B cell (primary cell): ENCODE data around the gene URGCP. TPM values are rescaled to one million over a fixed set of nuclear protein-coding genes. Genes with fewer than 3 reads are reported as not detected.
A peak's percentile ranks its signal among the peaks of the same experiment; 100 is the strongest.

Source experiments
- ATAC-seq: fragments of 200-7000 bp; cut with Tn5 transposase; one replicate; pipeline ENCODE4 v1.10.0; 2021; ENCODE audit warnings: low read depth, mild to moderate bottlenecking, moderate number of reproducible peaks, moderate library complexity
- CTCF ChIA-PET: fragments of 350-600 bp; sonication (Branson Sonifier 250); formaldehyde crosslinking; loops from one replicate; lab custom pipeline; 2021; ENCODE audit warnings: antibody characterized with exemption, inconsistent platforms; lab: Charles Lee
- POLR2A ChIA-PET: fragments of 350-600 bp; sonication (Branson Sonifier 250); formaldehyde crosslinking; loops from one replicate; lab custom pipeline; 2021; ENCODE audit warnings: antibody characterized with exemption; lab: Charles Lee
- DNase-seq: peaks from one replicate; pipeline ENCODE4 v3.0.0; 2013
- H2AFZ ChIP-seq: 2 replicates; pipeline ENCODE4 v1.6.1; 2012; ENCODE audit warnings: mild to moderate bottlenecking, low read depth, low read length; ENCODE audit not compliant: insufficient read depth, poor library complexity, severe bottlenecking
- H3K27ac ChIP-seq, 2 donors: 1 replicate in 1 of 2; 2 replicates in 1 of 2; pipeline ENCODE4 v1.5.1; 2012 to 2013; ENCODE audit warnings: low read length in 2 of 2, mild to moderate bottlenecking in 2 of 2, moderate library complexity in 1 of 2
- H3K27me3 ChIP-seq, 4 experiments: fragments of 200-600 bp in 1 of 4; sonication (generic) in 1 of 4; replicated peaks in 1 of 4; 1 replicate in 2 of 4; 2 replicates in 2 of 4; pipeline versions ENCODE4 v1.6.1 to v1.7.0; 2013 to 2016; ENCODE audit warnings: low read length in 3 of 4, mild to moderate bottlenecking in 2 of 4, mixed read lengths in 1 of 4, moderate library complexity in 1 of 4; ENCODE audit not compliant: insufficient read depth in 4 of 4, control insufficient read depth in 3 of 4; ENCODE audit errors: control extremely low read depth in 1 of 4
- H3K36me3 ChIP-seq, 2 experiments: replicated peaks in 1 of 2; 1 replicate in 1 of 2; 2 replicates in 1 of 2; pipeline versions ENCODE4 v1.6.1 to v1.7.1; 2013; ENCODE audit warnings: low read length in 1 of 2; ENCODE audit not compliant: insufficient read depth in 2 of 2, control insufficient read depth in 1 of 2; ENCODE audit errors: control extremely low read depth in 1 of 2, extremely low read depth in 1 of 2
- H3K4me1 ChIP-seq, 2 donors: fragments of 200-600 bp in 1 of 2; sonication (generic) in 1 of 2; 1 replicate in 1 of 2; 2 replicates in 1 of 2; pipeline versions ENCODE4 v1.5.1 to v1.6.1; 2013 to 2017; ENCODE audit warnings: low read length in 2 of 2; ENCODE audit not compliant: control insufficient read depth in 2 of 2, insufficient read depth in 2 of 2
- H3K4me2 ChIP-seq: replicated peaks from 2 replicates; pipeline ENCODE3; 2012; ENCODE audit warnings: mild to moderate bottlenecking, low read depth, low read length; ENCODE audit not compliant: poor library complexity, severe bottlenecking
- H3K4me3 ChIP-seq, 5 experiments: fragments of 200-600 bp in 1 of 5; sonication (generic) in 1 of 5; 1 replicate in 3 of 5; 2 replicates in 2 of 5; pipeline versions ENCODE4 v1.5.1 to v1.7.0; 2011 to 2016; ENCODE audit warnings: low read length in 4 of 5, mild to moderate bottlenecking in 4 of 5, low read depth in 2 of 5, control low read depth in 1 of 5, moderate library complexity in 1 of 5; ENCODE audit not compliant: insufficient read depth in 1 of 5; ENCODE audit errors: control extremely low read depth in 1 of 5, extremely low read depth in 1 of 5
- H3K79me2 ChIP-seq: fragments of 200-600 bp; sonication (generic); one replicate; pipeline ENCODE4 v1.6.0; 2016; ENCODE audit warnings: low read length; ENCODE audit not compliant: control insufficient read depth, insufficient read depth
- H3K9ac ChIP-seq: fragments of 200-600 bp; sonication (generic); 2 replicates; pipeline ENCODE4 v1.6.1; 2017; ENCODE audit warnings: mild to moderate bottlenecking, low read length, moderate library complexity
- H3K9me3 ChIP-seq, 3 donors: one replicate each; pipeline versions ENCODE4 v1.6.1 to v1.7.1; 2013; ENCODE audit warnings: low read length in 2 of 3; ENCODE audit not compliant: control insufficient read depth in 2 of 3, insufficient read depth in 1 of 3; ENCODE audit errors: control extremely low read depth in 1 of 3
- H4K20me1 ChIP-seq: 2 replicates; pipeline ENCODE4 v1.6.0; 2012; ENCODE audit warnings: mild to moderate bottlenecking, low read length; ENCODE audit not compliant: insufficient read depth, control insufficient read depth, poor library complexity, severe bottlenecking
- H3K27ac Mint-ChIP-seq: one replicate; pipeline ENCODE4 v1.8.0; 2021; ENCODE audit warnings: mixed read lengths
- H3K27me3 Mint-ChIP-seq: one replicate; pipeline ENCODE4 v1.8.0; 2021; ENCODE audit warnings: mixed read lengths
- H3K4me1 Mint-ChIP-seq: one replicate; pipeline ENCODE4 v1.8.0; 2021; ENCODE audit warnings: mixed read lengths
- H3K4me3 Mint-ChIP-seq: one replicate; pipeline ENCODE4 v1.8.0; 2021; ENCODE audit warnings: mixed read lengths
- H3K9me3 Mint-ChIP-seq: one replicate; pipeline ENCODE4 v1.8.0; 2022; ENCODE audit warnings: mixed read lengths; ENCODE audit not compliant: insufficient read depth
- CTCF ChIP-seq: fragments of 200-600 bp; IDR thresholded peaks from one replicate; pipeline ENCODE4 v1.8.0; 2022; ENCODE audit warnings: antibody characterized with exemption, mild to moderate bottlenecking
- EZH2 ChIP-seq: IDR thresholded peaks from 2 replicates; pipeline ENCODE4 v1.6.1; 2012; ENCODE audit warnings: borderline replicate concordance, low read depth, mild to moderate bottlenecking, moderate library complexity, low read length; ENCODE audit not compliant: insufficient read depth, poor library complexity, severe bottlenecking
- WGBS: methylation state at CpG from one replicate; pipeline ENCODE4 v1.1.5; 2013; ENCODE audit warnings: missing lambda C conversion rate; ENCODE audit not compliant: insufficient coverage; 5-methylcytosine and 5-hydroxymethylcytosine counted together
- intact Hi-C: fragments of 100-400 bp; cut with micrococcal nuclease; formaldehyde crosslinking; loops from one replicate; pipeline ENCODE4 v1.10.0; 2022
- polyA plus RNA-seq: library from polyadenylated mRNA; depleted of rRNA; stranded (reverse); fragments of >200 nt; gene quantifications from 2 replicates; pipeline ENCODE4 v1.2.3, GENCODE V29; 2012
- total RNA-seq, 2 donors: library from RNA; stranded (reverse); fragments of 120-200 nt in 1 of 2; gene quantifications; 1 replicate in 1 of 2; 2 replicates in 1 of 2; pipeline versions ENCODE4 v1.2.3 to v1.2.4, GENCODE V29; 2013 to 2022

URGCP gene
- total and polyA plus RNA-seq, 2 donors (not counting 1 experiment from before 2014, with no cell fraction given), result 16.5 to 25.1 TPM

GRCh38 chr7:43876976-43877745 lies 29.2 kb downstream of the URGCP start:
- WGBS, result 81% methylated on average over 29 of the region's 29 CpGs
- Histone ChIP-seq H3K4me3 (no peak overlapping the region), H3K27ac (no peak overlapping the region), H3K79me2 (no peaks in the 10 kb centered on the region), H3K9ac (no peak overlapping the region), H3K4me1 (peaks cover 0 to 5% of the 10 kb centered on the region in 2 donors), H3K27me3 (no peaks in the 10 kb centered on the region), H4K20me1 (no peaks in the 10 kb centered on the region), H3K4me2 (no peak overlapping the region), H3K36me3 (peaks cover 0 to 51% of the 10 kb centered on the region in 2 experiments), H2AFZ (no peak overlapping the region), H3K9me3 (no peaks in the 10 kb centered on the region)
- ChIA-PET CTCF (no interaction called here), POLR2A (no interaction called here)
- H3K9me3 Mint-ChIP-seq, result no peaks in the 10 kb centered on the region
- no peak overlapping the region for H3K4me3 Mint-ChIP-seq
- DNase-seq, result no peak
- no peak overlapping the region for H3K27ac Mint-ChIP-seq
- TF ChIP-seq CTCF (no peak), EZH2 (no peak)
- no peaks in the 10 kb centered on the region for H3K27me3 Mint-ChIP-seq
- no peak for ATAC-seq
- intact Hi-C loops, result no loop called here
- peaks cover 11% of the 10 kb centered on the region for H3K4me1 Mint-ChIP-seq

DNA sequence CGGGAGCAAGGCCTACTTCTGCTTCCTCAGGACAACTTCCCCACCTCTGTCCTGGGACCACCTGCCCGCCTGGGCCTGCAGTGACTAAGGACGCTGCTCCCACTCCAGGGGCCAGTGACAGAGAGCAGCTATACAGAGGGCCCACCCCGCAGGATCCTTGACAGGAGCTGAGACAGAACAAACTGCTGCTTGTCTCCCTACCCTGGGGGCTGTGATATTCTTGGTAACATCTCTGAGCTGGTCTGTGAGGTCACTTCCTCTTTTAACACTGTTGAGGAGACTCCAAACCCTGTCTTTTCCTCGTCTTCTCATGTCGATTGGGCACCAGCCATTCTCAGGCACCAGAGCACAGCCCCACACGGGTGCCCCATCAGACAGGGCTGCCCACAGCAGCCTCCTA lies 30.2 kb downstream of the URGCP start:
- H3K27ac ChIP-seq, result peak overlapping the region in 1 of 2 donors; percentile 10
- H4K20me1 ChIP-seq, result no peaks in the 10 kb centered on the region
- H3K4me2 ChIP-seq, result no peak overlapping the region
- H3K4me3 ChIP-seq, result no peak overlapping the region
- no peak overlapping the region for H3K9ac ChIP-seq
- H3K4me1 ChIP-seq, result peaks cover 0 to 5% of the 10 kb centered on the region in 2 donors
- Mint-ChIP-seq H3K4me1 (peaks cover 11% of the 10 kb centered on the region), H3K4me3 (no peak overlapping the region), H3K9me3 (no peaks in the 10 kb centered on the region), H3K27ac (peak overlapping the region; percentile 50), H3K27me3 (no peaks in the 10 kb centered on the region)
- no peak for TF ChIP-seq CTCF
- no peak for TF ChIP-seq EZH2
- ATAC-seq, result no peak
- no peaks in the 10 kb centered on the region for H3K27me3 ChIP-seq
- H2AFZ ChIP-seq, result no peak overlapping the region
- no peak for DNase-seq
- no peaks in the 10 kb centered on the region for H3K79me2 ChIP-seq
- H3K9me3 ChIP-seq, result no peaks in the 10 kb centered on the region
- ChIA-PET CTCF (no interaction called here), POLR2A (no interaction called here)
- WGBS, result 52% methylated on average over 7 of the region's 7 CpGs
- intact Hi-C loops, result no loop called here
- H3K36me3 ChIP-seq, result peaks cover 0 to 47% of the 10 kb centered on the region in 2 experiments
